ENCODE measurements around the gene KRT8. TPM values are rescaled to one million over a fixed set of nuclear protein-coding genes. Genes with fewer than 3 reads are reported as not detected.

Gene KRT8
- total RNA-seq, 1 donor, result 5.4 TPM

GRCh38 chr12:52944683-52945388 lies 40.0 kb upstream of the KRT8 start:
- H3K4me3 ChIP-seq (ENCODE audit: low read depth, low read length), result no peak overlapping the region
- no peak for TF ChIP-seq CTCF (IDR thresholded peaks at IDR 0.05; ENCODE audit: insufficient read depth, low read length)
- DNase-seq (ENCODE audit: low read depth), result no peak

- no peak overlapping the region for H3K4me3 ChIP-seq (ENCODE audit: low read depth, low read length)
- DNase-seq (ENCODE audit: low read depth), result no peak
- no peak for TF ChIP-seq CTCF (IDR thresholded peaks at IDR 0.05; ENCODE audit: insufficient read depth, low read length)
These were observed 38.0 kb upstream of the KRT8 start for GRCh38 chr12:52942901-52943181.

- no peak overlapping the region for H3K4me3 ChIP-seq (ENCODE audit: low read depth, low read length)
- TF ChIP-seq CTCF (IDR thresholded peaks at IDR 0.05; ENCODE audit: insufficient read depth, low read length), result no peak
- DNase-seq (ENCODE audit: low read depth), result no peak
These were observed 37.4 kb upstream of the KRT8 start for GRCh38 chr12:52942066-52942900.

- no peak overlapping the region for H3K4me3 ChIP-seq (ENCODE audit: low read depth, low read length)
- no peak for DNase-seq (ENCODE audit: low read depth)
- no peak for TF ChIP-seq CTCF (IDR thresholded peaks at IDR 0.05; ENCODE audit: insufficient read depth, low read length)
These were observed 24.7 kb upstream of the KRT8 start for GRCh38 chr12:52929538-52929937.

- no peak for TF ChIP-seq CTCF (IDR thresholded peaks at IDR 0.05; ENCODE audit: insufficient read depth, low read length)
- no peak for DNase-seq (ENCODE audit: low read depth)
These were observed 23.1 kb upstream of the KRT8 start for GRCh38 chr12:52927964-52928363.

GRCh38 chr12:52926596-52927234 lies 21.8 kb upstream of the KRT8 start:
- H3K4me3 ChIP-seq (ENCODE audit: low read depth, low read length), result no peak overlapping the region
- no peak for DNase-seq (ENCODE audit: low read depth)
- no peak for TF ChIP-seq CTCF (IDR thresholded peaks at IDR 0.05; ENCODE audit: insufficient read depth, low read length)

More at GRCh38 chr12:52927964-52928363, 23.1 kb upstream of the KRT8 start:
- H3K4me3 ChIP-seq (ENCODE audit: low read depth, low read length), result no peak overlapping the region
